Measurements from ENCODE around the gene PTPA.

DNA sequence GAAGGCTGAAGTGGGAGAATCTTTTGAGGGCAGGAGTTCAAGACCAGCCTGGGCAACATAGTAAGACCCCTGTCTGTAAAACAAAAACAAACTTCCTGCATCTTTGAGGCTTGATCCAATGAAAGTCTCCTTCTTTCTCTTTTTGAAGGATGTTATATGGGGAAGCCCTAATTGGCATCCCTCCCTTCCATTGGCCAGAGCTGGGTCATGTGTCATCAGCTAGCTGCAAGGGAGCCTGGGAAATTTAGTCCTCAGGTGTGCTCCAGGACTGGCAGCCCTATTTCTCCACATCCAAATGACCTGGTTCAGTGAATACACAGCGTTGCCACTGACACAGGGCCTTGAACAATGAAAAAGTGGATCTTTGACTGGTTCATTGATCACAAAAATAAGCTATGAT is 75.8 kb downstream of the PTPA start:
- TF ChIP-seq, protein P1, sequence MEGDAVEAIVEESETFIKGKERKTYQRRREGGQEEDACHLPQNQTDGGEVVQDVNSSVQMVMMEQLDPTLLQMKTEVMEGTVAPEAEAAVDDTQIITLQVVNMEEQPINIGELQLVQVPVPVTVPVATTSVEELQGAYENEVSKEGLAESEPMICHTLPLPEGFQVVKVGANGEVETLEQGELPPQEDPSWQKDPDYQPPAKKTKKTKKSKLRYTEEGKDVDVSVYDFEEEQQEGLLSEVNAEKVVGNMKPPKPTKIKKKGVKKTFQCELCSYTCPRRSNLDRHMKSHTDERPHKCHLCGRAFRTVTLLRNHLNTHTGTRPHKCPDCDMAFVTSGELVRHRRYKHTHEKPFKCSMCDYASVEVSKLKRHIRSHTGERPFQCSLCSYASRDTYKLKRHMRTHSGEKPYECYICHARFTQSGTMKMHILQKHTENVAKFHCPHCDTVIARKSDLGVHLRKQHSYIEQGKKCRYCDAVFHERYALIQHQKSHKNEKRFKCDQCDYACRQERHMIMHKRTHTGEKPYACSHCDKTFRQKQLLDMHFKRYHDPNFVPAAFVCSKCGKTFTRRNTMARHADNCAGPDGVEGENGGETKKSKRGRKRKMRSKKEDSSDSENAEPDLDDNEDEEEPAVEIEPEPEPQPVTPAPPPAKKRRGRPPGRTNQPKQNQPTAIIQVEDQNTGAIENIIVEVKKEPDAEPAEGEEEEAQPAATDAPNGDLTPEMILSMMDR (conservative IDR thresholded peaks at IDR 0.05): no peak
- no peak for TF ChIP-seq EZH2 (IDR thresholded peaks at IDR 0.05; ENCODE audit: low read depth)

Data from PC-9 (cell line).